Subcutaneous abdominal adipose tissue (tissue), 5 donors: Measurements from ENCODE around the gene DUSP7.

Source experiments
- H3K27ac ChIP-seq: one replicate; pipeline ENCODE4 v1.7.0; 2013; ENCODE audit warnings: low read depth, mild to moderate bottlenecking, inconsistent platforms, low read length, moderate library complexity
- H3K27me3 ChIP-seq, 5 donors: one replicate each; pipeline ENCODE4 v1.7.0; 2013; ENCODE audit warnings: low read length in 5 of 5, inconsistent platforms in 1 of 5; ENCODE audit not compliant: control insufficient read depth in 5 of 5, insufficient read depth in 4 of 5
- H3K36me3 ChIP-seq, 5 donors: one replicate each; pipeline ENCODE4 v1.7.0; 2013; ENCODE audit warnings: low read length in 5 of 5; ENCODE audit not compliant: control insufficient read depth in 5 of 5, insufficient read depth in 5 of 5
- H3K4me1 ChIP-seq, 5 donors: one replicate each; pipeline ENCODE4 v1.7.0; 2013; ENCODE audit warnings: low read length in 5 of 5, mild to moderate bottlenecking in 3 of 5, moderate library complexity in 1 of 5; ENCODE audit not compliant: control insufficient read depth in 5 of 5, insufficient read depth in 5 of 5
- H3K4me3 ChIP-seq, 5 donors: one replicate each; pipeline ENCODE4 v1.7.0; 2013; ENCODE audit warnings: low read length in 5 of 5, low read depth in 1 of 5
- H3K9ac ChIP-seq, 5 donors: one replicate each; pipeline ENCODE4 v1.7.0; 2013; ENCODE audit warnings: low read length in 5 of 5, mild to moderate bottlenecking in 4 of 5, moderate library complexity in 3 of 5
- H3K9me3 ChIP-seq, 5 donors: one replicate each; pipeline ENCODE4 v1.7.0; 2013; ENCODE audit warnings: low read length in 5 of 5; ENCODE audit not compliant: control insufficient read depth in 5 of 5
- donor health status: healthy.
- donor health status: healthy.
- donor health status: healthy.
- donor health status: healthy.
- donor health status: healthy.

The DUSP7 gene

DNA sequence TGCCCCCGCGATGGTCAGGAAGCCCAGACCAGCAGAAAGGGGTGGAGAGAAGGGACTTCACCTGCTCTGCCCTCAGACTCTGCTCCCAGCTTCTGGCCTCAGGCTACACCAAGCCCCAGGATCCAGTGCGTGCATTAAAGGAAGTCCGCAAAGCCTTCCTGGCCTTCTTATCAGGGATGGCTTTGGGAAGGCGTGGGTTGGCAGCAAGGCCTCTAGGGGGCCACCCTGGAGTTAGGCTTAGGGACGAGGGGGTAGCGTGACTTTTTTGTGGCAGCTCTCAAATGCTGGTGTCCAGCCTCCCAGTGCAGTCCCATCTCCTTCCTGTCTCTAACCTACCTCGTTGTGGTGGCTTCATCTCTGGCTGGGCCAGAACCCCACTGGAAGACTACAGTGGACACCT, 41.8 kb downstream of the DUSP7 start:
- Histone ChIP-seq H3K9ac (no peak overlapping the region), H3K27ac (no peak overlapping the region), H3K9me3 (no peaks in the 10 kb centered on the region), H3K27me3 (no peaks in the 10 kb centered on the region), H3K36me3 (no peaks in the 10 kb centered on the region), H3K4me1 (peaks cover 0 to 19% (median 3%) of the 10 kb centered on the region in 5 donors), H3K4me3 (no peak overlapping the region)

DNA sequence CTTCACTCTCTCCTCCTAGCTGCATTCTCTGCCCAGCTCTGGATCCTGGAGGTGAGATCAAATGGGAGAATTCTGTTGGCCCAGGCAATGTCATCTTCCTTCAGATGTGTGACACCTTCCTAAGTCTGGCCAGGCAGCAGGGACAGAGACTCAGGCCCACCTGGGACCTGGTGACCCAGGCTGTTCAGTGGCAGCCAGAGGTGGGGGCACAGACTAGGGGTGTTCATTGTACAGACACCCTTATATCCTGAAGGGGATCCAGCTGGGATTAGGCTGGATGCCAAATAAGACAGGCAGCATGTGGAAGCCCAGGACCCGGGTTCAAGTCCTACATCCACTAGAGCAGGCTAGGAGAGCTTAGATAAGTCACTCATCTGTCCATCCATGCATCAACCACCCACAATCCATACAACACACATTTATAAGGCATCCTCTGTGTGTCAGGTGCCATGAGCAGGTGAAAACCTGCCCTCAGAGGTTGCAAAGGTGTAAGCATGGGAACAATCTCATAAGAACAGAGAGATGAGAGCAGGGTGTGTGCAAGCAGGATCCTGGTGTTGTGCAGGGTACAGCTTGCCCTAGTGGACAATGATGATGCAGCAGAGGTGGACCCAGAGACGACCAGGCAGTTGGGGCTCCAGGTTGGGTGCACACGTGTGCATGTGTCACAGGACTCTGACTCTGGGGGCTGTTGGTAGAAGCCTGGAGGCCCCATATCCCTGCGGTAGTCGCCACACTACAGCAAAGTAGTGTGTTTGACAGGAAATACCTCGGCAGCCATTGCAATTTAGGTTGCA, 42.4 kb downstream of the DUSP7 start:
- no peaks in the 10 kb centered on the region for H3K9me3 ChIP-seq
- no peaks in the 10 kb centered on the region for H3K27me3 ChIP-seq
- H3K9ac ChIP-seq: no peak overlapping the region
- H3K36me3 ChIP-seq: no peaks in the 10 kb centered on the region
- no peak overlapping the region for H3K27ac ChIP-seq
- H3K4me3 ChIP-seq: no peak overlapping the region
- H3K4me1 ChIP-seq: peaks cover 0 to 19% (median 3%) of the 10 kb centered on the region in 5 donors

DNA sequence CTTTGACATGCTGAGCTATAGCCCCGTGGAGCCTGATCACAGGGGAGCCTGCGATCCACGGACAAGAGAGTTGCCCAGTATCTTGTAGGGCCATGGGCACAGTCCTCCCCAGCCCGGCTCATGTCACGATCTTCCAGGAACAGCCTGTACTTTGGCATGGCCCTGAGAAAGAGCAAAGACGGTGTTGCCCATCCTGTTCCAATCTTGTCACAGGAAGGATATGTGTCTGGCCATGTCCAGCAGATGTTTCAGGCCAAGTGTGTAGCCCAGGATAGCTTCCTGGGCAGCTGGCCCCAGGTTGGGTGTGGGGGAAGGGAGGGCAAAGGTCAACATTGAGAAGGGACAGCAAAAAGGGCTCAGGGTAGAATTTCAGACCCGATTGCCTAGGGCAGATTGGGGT, 43.7 kb downstream of the DUSP7 start:
- no peak overlapping the region for H3K4me3 ChIP-seq
- no peak overlapping the region for H3K27ac ChIP-seq
- peaks cover 0 to 2% (median 0%) of the 10 kb centered on the region in 5 donors for H3K27me3 ChIP-seq
- H3K36me3 ChIP-seq: no peaks in the 10 kb centered on the region
- H3K9me3 ChIP-seq: no peaks in the 10 kb centered on the region
- peaks cover 0 to 19% (median 3%) of the 10 kb centered on the region in 5 donors for H3K4me1 ChIP-seq
- no peak overlapping the region for H3K9ac ChIP-seq

DNA sequence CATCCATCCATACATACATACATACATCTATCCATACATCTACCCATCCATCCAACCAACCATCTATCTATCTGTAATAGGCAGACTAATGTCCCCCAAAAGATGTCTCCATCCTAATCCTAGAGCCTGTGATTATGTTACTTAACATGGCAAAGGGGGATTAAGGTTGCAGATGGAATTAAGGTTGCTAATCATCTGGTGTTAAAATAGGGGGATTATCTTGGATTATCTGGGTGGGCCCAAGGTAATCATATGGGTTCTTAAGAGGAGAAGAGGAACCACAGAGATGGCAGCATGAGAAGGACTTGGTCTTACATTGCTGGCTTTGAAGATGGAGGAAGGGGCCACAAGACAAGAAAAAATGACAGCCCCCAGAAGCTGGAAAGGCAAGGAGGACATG, 45.9 kb downstream of the DUSP7 start:
- Histone ChIP-seq H3K4me1 (peaks cover 6 to 40% (median 12%) of the 10 kb centered on the region in 5 donors), H3K27ac (no peak overlapping the region), H3K9me3 (no peaks in the 10 kb centered on the region), H3K9ac (no peak overlapping the region), H3K27me3 (peaks cover 0 to 5% (median 0%) of the 10 kb centered on the region in 5 donors), H3K4me3 (no peak overlapping the region), H3K36me3 (no peaks in the 10 kb centered on the region)

DNA sequence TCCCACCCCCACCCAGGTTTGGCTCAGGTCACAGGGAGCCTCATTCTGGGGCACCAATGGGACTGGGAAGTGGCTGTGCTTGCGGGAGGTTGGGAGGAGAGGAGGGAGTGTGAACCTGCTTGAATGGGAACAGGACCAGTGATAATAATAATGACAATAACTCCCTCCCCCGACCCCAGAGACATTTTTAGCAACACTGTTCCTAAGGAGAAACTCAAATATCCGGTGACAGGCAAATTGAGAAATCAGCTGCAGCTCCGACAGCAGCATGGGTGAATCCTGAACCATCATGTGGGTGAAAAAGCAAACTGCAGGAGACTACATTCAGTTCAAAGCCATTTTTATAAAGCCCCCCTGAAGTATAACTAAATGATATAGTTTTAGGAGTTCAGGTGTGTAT, 49.1 kb downstream of the DUSP7 start:
- Histone ChIP-seq H3K27ac (no peak overlapping the region), H3K4me1 (peaks cover 8 to 38% (median 18%) of the 10 kb centered on the region in 5 donors), H3K36me3 (no peaks in the 10 kb centered on the region), H3K4me3 (no peak overlapping the region), H3K27me3 (peaks cover 0 to 14% (median 4%) of the 10 kb centered on the region in 5 donors), H3K9me3 (no peaks in the 10 kb centered on the region), H3K9ac (no peak overlapping the region)

DNA sequence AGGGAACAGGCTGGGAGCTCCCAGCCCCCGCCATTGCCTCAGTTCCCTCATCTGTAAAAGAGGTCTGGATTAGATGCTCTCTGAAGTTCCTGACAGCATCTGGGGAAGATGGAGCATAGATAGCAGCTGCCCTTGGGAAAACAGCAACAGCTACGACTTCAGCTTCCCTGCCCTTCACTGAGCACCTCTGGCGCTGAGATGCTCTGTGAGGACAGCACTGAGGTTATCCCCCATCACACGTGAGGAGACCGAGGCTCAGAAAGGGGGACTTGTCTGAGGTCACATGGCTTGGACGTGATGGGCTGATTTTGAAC, 49.6 kb downstream of the DUSP7 start:
- H3K4me3 ChIP-seq: no peak overlapping the region
- no peaks in the 10 kb centered on the region for H3K9me3 ChIP-seq
- no peaks in the 10 kb centered on the region for H3K36me3 ChIP-seq
- H3K27me3 ChIP-seq: peaks cover 0 to 14% (median 4%) of the 10 kb centered on the region in 5 donors
- no peak overlapping the region for H3K9ac ChIP-seq
- no peak overlapping the region for H3K27ac ChIP-seq
- peaks cover 8 to 36% (median 18%) of the 10 kb centered on the region in 5 donors for H3K4me1 ChIP-seq

DNA sequence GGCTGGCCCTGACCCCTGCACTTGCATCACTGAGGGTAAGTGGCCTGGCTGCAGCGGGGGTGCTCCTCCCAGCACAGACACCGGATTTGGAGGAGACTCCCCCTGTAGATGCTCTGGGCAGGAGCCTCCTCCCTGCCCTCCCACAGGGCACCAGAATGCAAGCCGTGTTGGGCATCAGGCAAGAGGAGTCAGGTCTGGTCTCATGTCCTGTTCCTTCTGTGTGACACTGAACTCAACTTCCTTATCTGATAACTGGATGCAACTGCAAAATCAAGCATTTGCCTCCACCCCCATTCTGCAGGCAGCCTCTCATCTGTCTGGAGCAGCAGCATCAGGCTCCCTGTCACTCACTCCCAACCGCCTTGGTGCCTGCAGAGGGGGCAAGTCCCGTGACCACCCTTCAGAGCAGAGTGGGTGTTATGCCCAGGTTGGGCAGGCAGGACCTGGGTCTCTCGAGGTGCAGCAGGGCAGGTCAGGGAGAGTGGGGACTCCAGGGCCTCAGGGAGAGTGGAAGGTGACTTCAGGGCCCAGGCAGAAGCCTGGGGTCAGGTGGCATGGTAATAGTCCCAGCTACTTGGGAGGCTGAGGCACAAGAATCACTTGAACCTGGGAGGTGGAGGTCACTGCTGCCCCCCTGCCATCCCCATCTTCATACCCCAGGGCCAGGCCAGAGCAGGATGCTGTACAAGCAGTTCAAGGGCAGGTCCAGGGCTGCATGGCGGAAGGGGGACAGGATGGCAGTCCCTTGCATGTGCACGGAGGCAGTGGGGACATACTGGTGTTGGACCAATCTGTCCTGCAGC, 50.2 kb downstream of the DUSP7 start:
- Histone ChIP-seq H3K36me3 (no peaks in the 10 kb centered on the region), H3K4me3 (peak overlapping the region in 1 of 5 donors; percentile 5), H3K27me3 (peaks cover 0 to 14% (median 4%) of the 10 kb centered on the region in 5 donors), H3K27ac (no peak overlapping the region), H3K4me1 (peaks cover 10 to 42% (median 22%) of the 10 kb centered on the region in 5 donors), H3K9me3 (no peaks in the 10 kb centered on the region), H3K9ac (no peak overlapping the region)

DNA sequence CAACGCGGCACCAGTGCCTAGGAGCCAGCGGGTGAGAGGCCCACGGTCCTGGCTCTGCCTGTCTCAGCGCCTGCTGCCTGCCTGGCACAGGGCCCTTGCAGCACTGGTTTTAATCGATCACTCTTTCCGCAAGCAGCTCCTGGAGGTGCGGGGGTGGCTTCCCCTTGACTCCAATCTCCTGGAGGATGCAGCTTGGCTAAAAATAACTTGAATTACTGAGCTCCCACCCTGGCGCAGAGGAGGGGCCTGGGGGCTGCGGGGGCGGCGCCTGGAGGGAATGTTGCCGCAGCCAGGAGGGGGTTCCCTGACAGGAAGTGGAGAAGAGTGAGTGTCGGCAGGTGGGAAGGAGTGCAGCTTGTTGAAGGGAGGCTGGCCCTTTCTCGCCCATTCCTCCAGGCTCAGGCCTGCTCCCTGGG, 50.8 kb downstream of the DUSP7 start:
- Histone ChIP-seq H3K4me1 (peaks cover 10 to 42% (median 22%) of the 10 kb centered on the region in 5 donors), H3K27ac (no peak overlapping the region), H3K9me3 (no peaks in the 10 kb centered on the region), H3K9ac (no peak overlapping the region), H3K27me3 (peaks cover 0 to 14% (median 4%) of the 10 kb centered on the region in 5 donors), H3K36me3 (no peaks in the 10 kb centered on the region), H3K4me3 (peak overlapping the region in 1 of 5 donors; percentile 5)

DNA sequence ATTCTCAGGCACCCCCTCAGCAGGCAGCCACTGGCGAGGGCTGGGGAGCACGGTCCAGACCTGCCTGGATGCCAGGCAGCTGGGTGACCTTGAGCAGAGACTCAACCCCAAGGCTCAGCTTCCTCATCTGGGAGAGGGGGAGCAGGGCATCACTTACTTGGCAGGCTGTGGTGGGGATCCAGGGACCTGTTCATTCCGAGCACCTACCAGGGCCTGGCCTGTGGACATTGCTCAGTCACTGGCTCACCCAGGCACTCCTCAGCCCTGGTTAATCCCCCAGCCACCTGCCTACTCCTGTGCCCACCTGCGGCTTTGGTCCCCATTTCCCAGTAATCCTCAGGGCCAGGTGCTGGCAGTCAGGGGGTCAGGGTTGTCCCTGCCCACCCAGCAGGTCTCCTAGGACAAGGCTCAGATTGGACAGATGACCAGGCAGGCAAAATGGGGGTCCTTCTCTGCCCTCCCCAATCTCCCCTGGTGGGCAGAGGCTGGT, 51.4 kb downstream of the DUSP7 start:
- Histone ChIP-seq H3K4me3 (peak overlapping the region in 1 of 5 donors; percentile 5), H3K36me3 (no peaks in the 10 kb centered on the region), H3K27me3 (peaks cover 0 to 14% (median 4%) of the 10 kb centered on the region in 5 donors), H3K9ac (no peak overlapping the region), H3K27ac (no peak overlapping the region), H3K9me3 (no peaks in the 10 kb centered on the region), H3K4me1 (peaks cover 10 to 42% (median 22%) of the 10 kb centered on the region in 5 donors)
